HCT116 (cell line): ENCODE results near the gene COL4A1.

Experiments used
- EZH2 ChIP-seq: fragments of 200-600 bp; sonication (generic); IDR thresholded peaks from 2 replicates; pipeline ENCODE4 v1.6.1; 2017; ENCODE audit warnings: antibody characterized with exemption, mixed run types
- SP1 ChIP-seq: IDR thresholded peaks from 2 replicates; pipeline ENCODE4 v1.6.1; 2012; ENCODE audit warnings: low read depth

- TF ChIP-seq EZH2 = no peak
- no peak for TF ChIP-seq SP1
These were observed 13.7 kb upstream of the COL4A1 start for GRCh38 chr13:110320645-110321044.
